ENCODE data around the gene COQ5. TPM values are rescaled to one million over a fixed set of nuclear protein-coding genes. Genes with fewer than 3 reads are reported as not detected.
"Not testable (repeated sequence)": the region's sequence is repeated elsewhere in the genome, so short reads cannot be mapped to it uniquely, and the experiment has no call there.

Gene COQ5
- total RNA-seq, 1 donor from 2014 or later: 23.2 TPM

DNA sequence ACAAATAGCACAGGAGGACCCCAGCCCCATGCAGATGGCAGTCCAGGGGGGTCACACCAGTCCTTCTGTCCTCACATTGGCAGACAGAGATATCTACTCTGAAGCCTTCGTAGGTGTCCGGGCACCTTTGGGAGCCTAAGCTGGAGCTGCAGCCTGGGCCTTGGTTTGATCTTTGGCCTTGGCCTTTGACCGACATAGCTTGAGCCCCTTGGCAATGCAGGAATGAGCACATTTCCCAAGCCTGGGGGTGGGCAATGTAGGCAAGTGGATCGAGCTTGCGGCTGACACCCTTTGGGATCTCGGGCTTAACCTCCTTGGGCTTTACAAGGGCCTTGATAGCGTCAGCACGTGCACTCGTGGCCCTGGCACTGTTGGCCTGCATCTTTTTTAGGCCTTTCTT lies 6.4 kb downstream of the COQ5 start:
- no peak for ATAC-seq

DNA sequence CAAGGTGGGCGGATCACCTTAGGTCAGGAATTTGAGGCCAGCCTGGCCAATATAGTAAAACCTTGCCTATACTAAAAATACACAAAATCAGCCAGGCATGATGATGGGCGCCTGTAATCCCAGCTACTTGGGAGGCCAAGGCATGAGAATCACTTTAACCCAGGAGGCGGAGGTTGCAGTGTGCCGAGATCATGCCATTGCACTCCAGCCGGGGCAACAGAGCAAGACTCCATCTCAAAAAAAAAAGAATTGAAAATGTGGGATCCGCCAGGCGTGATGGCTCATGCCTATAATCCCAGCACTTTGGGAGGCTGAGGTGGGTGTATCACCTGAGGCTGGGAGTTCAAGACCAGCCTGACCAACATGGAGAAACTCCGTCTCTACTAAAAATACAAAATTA lies 9.6 kb downstream of the COQ5 start:
- ATAC-seq: not testable (repeated sequence)

DNA sequence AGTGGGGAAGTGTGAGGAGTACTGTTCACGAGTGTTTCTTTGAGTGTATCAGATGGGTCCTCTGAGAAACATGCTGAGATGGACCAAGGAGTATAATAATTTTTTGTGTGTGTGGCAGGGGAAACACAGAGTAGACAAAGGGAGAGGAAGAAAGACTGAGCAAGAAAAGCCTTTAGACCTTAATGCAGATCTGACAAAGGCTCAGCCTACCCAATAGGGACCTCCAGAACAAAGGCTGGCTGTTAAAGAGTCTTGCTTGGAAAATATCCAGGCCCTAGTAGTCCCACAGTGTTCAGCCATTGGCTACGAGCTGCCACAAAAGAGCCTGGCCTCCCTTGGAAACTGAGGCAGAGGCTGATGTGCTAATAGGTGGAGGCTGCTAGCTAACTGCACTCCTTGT lies 13.5 kb downstream of the COQ5 start:
- ATAC-seq: no peak

DNA sequence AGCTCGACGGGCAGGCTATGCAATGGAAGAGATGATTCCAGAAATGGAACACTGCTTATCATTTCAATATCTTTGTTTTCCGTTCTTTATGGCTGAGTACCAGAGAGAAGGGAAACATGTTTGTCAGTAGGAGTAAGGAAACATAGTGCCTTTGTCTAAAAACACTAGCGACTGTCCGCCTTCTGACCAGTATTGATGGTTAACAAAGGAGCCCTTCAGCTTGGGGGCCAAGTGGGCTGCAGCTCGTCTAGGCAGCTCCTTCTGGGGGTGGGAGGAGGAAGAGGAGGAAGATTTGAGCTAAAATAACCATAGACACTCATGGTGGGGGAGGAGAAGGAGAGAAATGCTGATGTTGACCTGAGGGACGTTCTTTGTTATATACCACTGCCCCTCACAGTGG lies 15.0 kb downstream of the COQ5 start:
- no peak for ATAC-seq

DNA sequence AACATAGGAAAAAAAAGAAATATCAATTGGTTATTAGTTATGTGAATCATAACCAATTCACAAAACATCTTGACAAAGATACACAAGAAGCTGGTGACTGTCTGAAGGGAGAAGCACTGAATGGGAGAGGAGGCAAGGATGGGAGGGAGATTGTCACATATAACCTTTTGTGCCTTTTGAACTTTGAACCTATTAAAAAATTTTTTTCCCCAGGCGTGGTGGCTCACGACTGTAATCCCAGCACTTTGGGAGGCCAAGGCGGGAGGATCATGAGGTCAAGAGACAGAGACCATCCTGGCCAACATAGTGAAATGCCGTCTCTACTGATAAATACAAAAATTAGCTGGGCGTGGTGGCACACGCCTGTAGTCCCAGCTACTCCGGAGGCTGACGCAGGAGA lies 20.4 kb downstream of the COQ5 start:
- ATAC-seq: no peak

DNA sequence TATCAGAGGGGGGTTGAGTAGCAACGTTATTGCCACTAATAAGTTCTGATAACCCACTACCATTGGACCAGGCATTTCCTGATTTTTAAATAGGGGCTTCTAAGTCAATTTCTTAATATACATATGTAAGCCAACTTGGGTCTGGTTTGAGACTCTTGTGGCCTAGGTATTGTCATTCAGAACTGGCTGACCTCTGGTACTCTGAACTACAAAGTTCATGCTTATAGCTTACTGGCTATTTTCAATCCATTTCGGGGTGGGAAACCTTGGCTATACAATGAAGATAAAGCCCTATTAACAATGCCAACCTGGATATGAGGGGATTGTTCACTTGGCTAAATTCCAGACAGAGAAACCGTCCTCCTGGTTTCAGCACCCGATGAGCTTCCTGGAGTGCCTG lies 24.4 kb downstream of the COQ5 start:
- ATAC-seq: no peak

DNA sequence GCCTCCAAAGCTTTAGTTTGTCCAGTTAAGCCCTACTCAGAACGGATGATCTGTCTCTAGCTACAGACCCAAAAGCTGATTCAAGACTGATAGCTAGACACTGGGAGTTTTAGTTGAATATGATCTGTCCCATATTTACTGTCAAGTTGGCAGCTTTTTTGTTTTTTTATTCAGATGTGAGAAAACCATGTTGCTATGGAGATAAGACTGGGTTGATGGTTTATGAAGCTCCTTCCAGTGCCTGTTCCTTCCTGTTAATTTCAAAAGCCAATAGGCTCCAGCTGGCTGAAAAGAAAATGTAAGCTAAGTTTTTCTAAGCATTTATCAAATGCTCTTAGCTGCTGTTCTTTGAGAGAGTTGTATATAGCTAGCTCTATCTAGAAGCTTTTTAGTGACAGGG lies 28.4 kb downstream of the COQ5 start:
- ATAC-seq: no peak

DNA sequence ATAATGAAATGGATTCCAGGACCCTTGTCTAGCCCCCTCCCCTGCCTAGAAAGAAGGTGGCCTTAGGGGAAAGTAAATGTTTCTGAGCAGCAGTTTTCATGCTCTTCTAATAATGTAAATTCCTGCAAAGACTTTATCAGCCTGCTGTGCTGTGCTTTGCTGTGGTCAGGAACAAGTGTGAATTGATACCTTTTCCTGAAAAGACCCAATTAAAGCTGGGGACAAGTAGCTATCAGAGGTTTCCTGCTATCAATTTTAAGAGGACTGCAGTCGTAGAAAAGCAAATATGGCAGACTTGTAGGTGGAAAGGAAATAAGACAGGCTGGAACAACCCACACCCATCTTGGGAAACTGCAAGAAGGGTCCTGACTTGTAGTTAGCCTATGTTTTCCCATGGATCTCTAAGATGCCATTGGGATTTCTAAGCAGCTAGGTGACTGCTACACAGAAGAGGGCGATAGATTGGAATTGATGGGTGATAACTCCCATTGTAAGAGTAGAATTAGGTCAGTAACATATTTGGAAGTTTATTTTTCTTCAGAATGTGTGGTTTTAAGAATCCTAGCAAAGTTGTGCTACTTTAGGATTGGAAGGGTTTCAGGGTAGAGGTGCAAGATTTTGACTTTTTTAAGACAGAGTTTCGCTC lies 30.0 kb downstream of the COQ5 start:
- ATAC-seq: no peak

DNA sequence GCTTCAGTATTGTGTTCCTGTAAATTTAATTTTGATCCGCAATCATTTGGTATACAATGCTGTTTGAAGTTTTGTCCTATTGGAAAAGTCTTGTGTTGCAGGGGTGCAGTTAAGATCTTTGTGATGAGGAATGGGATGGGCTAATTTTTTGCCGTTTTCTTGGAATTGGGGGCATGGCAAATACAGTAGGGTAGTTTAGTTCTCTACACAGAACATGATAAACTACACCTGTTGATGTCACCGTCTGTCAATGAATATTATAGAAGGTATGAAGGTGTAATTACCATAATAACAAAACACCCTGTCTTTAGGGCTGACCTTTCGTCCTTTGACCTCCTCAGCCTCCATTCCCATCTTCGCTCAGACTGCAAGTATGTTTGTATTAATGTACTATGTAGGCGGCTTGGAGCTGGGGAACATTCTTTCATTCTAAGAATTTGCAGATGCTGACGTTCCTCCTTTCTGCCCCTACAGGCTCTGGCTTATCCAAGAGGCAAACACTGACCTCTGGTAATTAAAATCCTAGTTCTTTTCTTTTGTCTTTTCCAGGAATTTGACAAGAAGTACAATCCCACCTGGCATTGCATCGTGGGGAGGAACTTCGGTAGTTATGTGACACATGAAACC lies 31.3 kb downstream of the COQ5 start:
- no peak for ATAC-seq

DNA sequence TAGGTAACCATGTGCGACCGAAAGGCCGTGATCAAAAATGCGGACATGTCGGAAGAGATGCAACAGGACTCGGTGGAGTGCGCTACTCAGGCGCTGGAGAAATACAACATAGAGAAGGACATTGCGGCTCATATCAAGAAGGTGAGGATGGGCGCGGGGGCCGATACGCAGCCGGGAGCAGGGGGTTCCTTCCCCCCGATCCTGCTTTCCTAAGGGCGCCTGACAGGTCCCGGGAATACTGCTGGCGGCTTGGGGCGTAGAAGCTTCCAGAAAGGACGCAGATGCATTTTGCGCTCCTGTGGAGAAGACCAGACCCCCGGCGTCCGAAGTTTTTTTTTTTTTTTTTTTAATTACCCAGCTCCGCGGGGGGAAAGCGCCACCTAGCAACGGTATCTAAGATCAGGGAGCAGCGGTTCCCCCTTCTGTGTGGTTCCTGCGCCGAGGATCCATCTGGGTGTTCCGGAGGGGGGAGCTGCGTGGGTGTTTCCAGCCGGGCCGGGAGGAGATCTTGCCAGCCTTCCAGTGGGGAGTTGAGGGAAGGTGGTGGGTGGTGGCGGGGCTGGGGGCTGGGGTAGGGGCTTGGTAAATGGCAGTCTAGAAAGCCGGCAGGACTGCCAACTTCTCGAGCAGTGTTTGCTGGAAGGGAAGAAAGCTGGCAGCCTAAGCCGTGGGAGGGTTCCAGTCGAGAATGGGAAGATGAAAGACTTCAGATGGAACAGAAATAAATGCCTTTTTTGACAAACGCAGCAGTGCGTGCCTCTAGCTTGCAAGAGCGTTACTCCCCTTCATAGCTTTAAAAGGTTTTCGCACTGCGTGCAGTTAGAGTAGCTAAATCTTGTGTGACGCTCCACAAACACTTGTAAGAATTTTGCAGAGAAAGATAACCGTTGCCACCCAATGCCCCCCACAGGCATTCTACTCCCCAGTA lies 32.3 kb downstream of the COQ5 start:
- peak; percentile 20 for ATAC-seq

GRCh38 chr12:120495731-120496412 lies 33.1 kb downstream of the COQ5 start, which contains the start of gene DYNLL1:
TSS of gene DYNLL1 (plus strand) at chr12:120496113. CDS start at chr12:120496422, 309 bp downstream.
- ATAC-seq: peak; percentile 99

- peak; percentile 14 for ATAC-seq
Measured at GRCh38 chr12:120495186-120495730, 33.7 kb downstream of the COQ5 start.

- no peak for ATAC-seq
Measured at GRCh38 chr12:120490833-120491512, 38.0 kb downstream of the COQ5 start.

DNA sequence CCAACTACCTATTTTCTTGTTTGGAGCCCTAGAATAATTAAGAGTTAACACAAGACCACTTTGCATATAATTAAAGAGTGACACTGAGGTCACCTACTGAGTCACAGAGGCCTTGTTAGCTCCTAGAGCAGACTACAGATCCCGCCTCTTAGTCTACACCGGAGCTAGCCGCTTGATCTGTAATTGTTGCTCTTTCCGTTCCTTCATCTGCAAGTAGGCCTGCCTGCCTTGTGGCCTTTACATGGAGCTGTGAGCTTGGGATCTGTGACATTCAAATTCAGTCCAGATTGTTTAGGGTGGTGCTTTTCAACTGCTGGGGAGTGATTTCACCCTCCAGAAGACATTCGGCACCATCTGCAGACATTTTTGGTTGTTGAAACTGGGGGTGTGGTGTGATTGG lies 38.6 kb downstream of the COQ5 start:
- ATAC-seq: no peak

DNA sequence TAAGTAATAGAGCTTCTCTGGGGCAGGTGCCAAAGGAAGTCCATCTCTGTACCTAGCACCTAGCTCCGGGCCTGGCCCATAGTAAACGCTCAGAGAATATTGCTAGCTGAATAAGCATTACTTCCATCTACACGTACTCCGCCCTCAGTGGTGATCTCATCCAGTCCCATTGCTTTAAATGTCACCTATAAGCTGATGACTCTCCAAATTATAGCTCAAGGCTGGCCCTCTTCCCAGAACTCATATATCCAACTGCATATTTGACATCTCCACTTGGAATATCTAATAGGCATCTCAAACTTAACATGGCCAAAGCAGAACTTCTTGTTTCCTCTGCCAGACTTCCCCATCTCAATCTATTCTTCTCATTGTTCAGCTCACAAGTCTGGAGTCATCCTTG lies 39.9 kb downstream of the COQ5 start:
- ATAC-seq: peak; percentile 86

- ATAC-seq: no peak
Measured at GRCh38 chr12:120488057-120488640, 40.8 kb downstream of the COQ5 start.

DNA sequence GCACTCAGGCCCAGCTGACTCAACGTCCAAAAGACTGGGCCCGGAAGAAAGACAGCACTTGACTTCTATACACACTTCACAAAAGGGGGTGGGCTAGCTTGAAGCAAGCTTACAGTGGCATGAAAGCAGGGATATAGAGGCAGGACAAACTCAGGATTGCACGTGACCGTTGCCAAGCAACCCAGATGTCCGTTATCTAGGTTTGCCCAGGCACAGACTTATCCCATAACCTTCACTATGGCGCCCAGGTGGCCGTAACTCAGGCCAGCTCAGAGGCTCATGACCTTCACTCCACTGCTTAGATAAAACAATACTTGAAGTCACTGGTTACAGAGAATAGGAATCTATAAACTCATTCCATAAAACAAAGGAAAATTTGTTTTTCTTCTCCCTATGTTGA lies 41.4 kb downstream of the COQ5 start:
- not testable (repeated sequence) for ATAC-seq

GRCh38 chr12:120485961-120486881 lies 42.7 kb downstream of the COQ5 start:
- no peak for ATAC-seq

- ATAC-seq: no peak
Measured at GRCh38 chr12:120483621-120484020, 45.3 kb downstream of the COQ5 start.

DNA sequence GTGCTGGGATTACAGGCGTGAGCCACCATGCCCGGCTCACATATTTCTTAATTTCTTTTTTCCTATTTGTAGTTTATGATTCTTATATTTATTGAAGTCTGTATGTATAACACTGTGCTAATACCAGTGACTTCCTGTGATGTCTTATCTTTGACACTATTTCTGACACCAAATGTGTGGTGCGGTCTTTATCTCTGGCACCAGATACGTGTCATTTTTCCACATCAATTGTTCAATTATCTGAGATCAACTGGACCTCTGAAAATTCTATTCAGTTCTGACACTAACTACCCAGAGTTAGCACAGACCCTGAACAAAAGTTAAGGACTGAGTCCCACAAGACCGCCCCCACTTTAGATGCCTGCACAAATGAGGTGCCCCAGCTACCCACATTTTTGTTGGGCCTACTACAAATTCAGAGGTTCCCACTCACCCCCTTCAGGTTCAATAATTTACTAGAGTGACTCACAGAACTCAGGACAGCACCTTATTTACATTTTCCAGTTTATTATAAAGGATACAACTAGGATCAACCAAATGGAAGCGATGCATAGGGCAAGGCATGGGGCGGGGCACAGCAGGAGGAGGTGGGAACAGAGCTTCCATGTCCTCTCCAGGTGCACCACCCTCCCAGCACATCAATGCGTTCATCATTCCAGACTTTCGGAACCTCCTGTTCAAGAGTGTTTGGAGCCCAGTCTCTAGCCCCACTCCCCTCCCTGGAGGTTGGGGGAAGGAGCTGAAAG lies 47.8 kb downstream of the COQ5 start:
- no peak for ATAC-seq

Measured in esophagus mucosa (tissue), 1 donor.